ENCODE measurements around the gene SOX5.

DNA sequence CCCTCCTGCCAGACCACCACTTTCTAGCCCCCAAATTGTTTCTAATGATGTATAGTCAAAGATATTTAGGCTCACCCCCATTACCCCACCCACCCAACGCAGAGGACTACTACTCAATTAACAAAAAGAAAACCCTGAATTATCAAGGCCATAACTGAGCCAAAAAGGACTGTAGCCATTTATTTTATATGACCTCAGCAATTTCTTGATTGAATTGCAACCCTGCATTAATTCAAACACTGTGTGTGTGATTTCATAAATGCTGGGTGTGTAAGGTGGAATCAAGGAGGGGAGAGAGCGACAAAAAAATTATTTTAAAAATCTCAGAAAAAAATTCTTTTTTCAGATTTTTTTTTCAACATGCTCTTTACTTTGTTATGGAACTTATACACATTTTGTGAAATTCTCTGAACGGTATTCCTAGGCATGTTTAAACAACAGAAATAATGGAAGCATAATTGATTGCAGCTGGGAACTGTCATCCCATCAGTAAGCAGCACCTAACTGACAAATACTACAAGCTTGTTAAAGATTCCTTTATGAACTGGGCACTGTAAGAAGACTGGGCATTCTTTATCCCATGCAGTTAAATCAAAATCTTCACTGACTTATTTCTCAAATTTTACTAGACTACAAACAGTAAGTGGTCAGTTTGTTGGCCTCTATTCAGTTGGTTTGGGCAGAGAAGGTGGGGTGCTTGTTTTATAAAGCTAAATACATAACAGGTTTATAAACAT lies 179.1 kb downstream of the SOX5 start:
- TF ChIP-seq, protein P1, sequence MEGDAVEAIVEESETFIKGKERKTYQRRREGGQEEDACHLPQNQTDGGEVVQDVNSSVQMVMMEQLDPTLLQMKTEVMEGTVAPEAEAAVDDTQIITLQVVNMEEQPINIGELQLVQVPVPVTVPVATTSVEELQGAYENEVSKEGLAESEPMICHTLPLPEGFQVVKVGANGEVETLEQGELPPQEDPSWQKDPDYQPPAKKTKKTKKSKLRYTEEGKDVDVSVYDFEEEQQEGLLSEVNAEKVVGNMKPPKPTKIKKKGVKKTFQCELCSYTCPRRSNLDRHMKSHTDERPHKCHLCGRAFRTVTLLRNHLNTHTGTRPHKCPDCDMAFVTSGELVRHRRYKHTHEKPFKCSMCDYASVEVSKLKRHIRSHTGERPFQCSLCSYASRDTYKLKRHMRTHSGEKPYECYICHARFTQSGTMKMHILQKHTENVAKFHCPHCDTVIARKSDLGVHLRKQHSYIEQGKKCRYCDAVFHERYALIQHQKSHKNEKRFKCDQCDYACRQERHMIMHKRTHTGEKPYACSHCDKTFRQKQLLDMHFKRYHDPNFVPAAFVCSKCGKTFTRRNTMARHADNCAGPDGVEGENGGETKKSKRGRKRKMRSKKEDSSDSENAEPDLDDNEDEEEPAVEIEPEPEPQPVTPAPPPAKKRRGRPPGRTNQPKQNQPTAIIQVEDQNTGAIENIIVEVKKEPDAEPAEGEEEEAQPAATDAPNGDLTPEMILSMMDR (IDR thresholded peaks at IDR 0.05): no peak
- TF ChIP-seq POLR2A (IDR thresholded peaks at IDR 0.05): no peak

All from breast epithelium (tissue), 3 donors.